HG03159 (cell line): ENCODE measurements around the gene LRP6.

Experiments
- ATAC-seq: cut with Tn5 transposase; IDR thresholded peaks from one replicate; pipeline ENCODE4 v1.9.1; 2021; ENCODE audit warnings: mild to moderate bottlenecking, moderate library complexity; ENCODE audit not compliant: unreplicated experiment

The LRP6 gene

DNA sequence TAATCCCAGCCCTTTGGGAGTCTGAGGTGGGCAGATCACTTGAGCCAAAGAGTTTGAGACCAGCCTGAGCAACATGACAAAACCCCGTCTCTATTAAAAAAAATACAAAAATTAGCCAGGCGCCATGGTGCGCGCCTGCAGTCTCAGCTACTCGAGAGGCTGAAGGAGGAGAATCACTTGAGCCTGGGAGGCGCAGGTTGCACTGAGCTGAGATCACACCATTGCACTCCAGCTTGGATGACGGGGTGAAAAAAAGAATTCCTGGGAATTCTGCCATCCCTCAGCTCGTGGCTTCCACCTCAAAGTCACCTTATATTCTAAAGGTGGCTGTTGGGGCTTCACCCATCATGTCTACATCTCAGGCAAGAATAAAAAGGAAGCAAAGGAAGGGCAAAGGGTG, 183.2 kb downstream of the LRP6 start:
- ATAC-seq: no peak

DNA sequence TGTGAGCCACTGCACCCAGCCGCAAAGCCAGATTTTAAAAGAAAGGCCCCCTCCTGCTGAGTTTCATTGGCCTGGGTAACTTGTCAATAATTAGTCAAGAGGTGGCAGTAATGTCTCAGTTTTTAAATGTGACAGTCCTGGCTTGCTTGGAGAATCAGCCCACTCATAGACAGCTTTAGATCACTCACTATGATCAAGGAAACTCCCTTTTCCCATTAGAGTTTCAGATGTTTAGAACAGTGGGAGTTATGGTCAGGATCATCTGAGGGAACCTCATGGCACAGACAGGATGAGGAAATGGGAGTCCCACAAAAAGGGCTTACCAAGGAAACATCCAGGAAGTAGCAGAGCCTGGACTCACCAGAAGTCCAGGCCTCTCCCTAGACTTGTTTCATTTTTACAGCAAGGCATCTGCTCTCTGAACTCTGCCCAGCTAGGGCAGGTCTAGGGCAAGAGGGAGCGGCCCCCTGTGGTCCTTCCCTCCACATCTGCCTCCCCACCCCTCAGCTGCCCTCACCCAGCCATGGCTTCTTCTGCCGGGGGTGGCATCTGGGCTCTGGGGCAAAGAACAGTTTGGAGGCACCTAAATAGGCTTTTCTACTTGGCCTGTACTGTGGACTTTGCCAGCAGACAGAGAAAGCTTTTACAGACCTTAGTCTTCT, 184.9 kb downstream of the LRP6 start:
- peak; percentile 58 for ATAC-seq

DNA sequence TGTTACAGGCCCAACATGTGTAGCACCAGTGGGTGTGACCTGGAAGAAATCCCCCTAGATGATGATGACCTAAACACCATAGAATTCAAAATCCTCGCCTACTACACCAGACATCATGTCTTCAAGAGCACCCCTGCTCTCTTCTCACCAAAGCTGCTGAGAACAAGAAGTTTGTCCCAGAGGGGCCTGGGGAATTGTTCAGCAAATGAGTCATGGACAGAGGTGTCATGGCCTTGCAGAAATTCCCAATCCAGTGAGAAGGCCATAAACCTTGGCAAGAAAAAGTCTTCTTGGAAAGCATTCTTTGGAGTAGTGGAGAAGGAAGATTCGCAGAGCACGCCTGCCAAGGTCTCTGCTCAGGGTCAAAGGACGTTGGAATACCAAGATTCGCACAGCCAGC, 187.6 kb downstream of the LRP6 start:
- no peak for ATAC-seq

DNA sequence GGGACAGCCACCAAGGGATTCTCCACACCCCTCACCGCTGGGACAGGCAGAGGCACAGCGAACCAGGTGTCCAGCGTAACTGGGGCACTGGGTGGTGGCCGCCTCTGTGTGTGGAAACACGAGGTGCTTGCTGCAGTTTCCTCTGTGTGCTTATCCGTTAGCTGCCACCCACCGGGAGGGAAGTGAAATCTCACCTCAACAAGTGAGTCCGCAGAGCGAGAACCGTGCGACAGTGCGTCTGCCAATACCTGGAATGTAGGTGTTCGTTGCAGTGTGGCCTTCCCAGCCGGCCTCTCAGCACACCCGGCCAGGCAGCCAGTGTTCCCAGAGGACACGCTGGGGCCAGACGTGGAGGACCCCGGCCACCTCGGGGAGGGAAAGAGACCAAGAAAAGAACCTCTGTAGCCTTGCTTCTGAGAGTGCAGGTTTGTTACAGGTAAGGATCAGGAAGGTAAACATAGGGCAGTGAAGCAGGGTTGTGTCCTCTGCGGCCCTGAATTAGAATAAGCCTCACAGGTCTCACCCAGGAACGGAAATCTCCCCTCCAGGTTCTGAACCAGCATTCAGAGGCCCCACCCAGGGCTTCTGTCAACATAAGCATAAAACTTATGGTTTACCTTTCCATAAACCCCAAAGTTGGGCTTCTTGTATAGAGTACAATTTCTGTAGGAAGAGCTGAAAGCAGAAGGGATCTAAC, 194.6 kb downstream of the LRP6 start:
- ATAC-seq: no peak

DNA sequence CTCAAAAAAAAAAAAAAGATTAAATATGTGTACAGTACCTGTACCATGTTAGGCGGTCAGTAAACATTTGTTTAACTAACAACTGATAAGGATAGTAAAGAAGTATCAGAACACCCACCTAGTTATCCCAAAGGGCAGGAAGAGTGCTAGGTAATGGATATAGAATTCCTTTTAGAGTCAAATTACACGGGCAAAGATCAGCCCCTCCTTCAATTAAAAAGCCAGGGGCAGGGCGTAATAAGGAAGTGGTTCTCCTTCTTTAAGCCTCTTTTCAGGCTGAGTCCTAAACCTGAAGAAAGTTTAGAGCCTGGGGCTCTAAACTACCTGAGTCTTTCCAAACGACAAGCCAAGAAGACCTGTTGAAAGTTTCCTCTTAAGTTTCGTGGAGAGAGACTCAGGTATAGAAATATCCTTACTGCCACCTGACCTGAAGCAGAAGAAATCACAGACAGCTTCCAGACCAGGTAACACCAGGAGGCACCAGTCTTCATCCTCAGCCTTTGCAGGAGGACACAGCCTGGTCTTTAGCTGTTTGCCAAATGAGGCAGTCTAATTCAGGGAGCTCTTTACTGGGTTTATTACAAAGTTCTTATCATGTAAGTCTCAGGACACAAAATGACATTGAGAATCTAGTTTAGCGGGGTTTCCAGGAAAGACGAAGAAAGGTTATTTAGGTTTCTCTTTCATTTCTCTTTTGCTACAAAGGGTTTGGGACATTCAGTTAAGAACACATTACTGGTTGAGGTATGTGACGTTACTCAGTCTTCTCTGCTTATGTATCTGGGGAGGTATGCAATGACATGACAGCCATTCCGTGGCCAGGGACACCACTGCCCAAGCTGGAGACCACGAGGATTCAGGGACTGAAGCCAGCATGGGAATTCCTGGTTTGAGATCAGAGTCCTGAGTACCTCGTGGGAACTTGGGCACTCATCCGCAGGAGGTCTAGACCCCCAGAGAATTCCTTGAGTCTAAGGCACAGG, 195.9 kb downstream of the LRP6 start, which contains the start of gene BCL2L14:
TSS of gene BCL2L14 (plus strand) at position 266 of the 983 bp plus-strand sequence. CDS start 8,367 bp downstream, outside the sequence.
- ATAC-seq: no peak

DNA sequence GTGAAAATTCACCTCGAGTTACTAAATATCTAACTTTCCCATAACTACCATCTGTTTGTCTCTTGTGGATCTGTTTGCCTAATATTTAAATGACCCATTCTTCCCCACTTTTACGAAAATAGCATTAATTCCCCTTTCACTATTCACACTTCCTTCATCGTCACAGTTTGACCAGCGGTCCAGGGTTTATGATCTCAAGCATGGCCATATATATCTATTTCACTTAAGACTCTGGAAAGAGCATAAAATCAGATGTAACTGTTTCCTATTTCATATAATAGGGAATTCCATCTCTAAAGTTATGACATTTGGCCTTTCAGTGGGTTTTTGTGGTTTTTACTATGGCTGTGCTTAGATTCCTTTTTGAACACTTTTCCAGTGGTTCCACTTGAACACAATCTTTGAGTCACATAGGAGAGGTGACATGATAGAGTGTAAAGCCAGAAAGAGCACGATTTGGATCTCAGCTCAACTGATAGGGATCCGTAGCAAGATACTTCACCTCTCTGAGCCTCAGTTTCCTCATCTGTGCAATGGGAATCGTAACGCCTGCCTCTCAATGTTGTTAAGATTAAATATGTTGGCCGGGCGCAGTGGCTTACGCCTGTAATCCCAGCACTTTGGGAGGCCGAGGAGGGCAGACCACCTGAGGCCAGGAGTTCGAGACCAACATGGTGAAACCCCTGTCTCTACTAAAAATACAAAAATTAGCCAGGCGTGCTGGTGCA, 196.9 kb downstream of the LRP6 start:
- no peak for ATAC-seq

DNA sequence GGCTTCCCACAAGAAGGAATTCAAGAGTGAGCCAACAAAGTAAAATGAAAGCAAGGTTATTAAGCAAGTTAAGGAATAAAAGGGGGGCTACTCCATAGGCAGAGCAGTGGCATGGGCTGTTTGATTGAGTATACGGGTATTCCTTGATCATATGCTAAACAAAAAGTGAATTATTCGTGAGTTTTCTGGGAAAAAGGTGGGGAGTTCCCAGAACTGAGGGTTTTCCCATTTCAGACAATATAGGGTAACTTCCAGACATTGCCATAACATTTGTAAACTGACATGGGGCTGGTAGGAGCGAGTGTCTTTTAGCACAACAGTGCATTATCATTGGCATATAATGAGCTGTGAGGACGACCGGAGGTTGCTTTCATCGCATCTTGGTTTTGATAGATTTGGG, 198.1 kb downstream of the LRP6 start:
- ATAC-seq: no peak
